ENCODE results near the gene ATP10A.

The ATP10A gene

GRCh38 chr15:25870938-25871337 lies 7.8 kb upstream of the ATP10A start:
- Histone ChIP-seq H3K9me2 (replicated peaks; ENCODE audit: insufficient read depth, low read length) (no peaks in the 10 kb centered on the region), H3K79me2 (ENCODE audit: low read length) (no peaks in the 10 kb centered on the region), H3K27me3 (replicated peaks; ENCODE audit: insufficient read depth, low read length) (no peaks in the 10 kb centered on the region), H3F3A (ENCODE audit: insufficient read depth, low read length) (no peaks in the 10 kb centered on the region), H3K4me3 (ENCODE audit: low read length) (no peak overlapping the region), H3K9ac (ENCODE audit: low read length) (no peak overlapping the region), H3K4me1 (ENCODE audit: low read length) (no peaks in the 10 kb centered on the region), H3K36me3 (replicated peaks; ENCODE audit: insufficient read depth, low read length) (no peaks in the 10 kb centered on the region), H3K9me3 (replicated peaks; ENCODE audit: insufficient read depth, low read length) (no peaks in the 10 kb centered on the region), H3K27ac (ENCODE audit: low read length) (no peak overlapping the region), H3K4me2 (ENCODE audit: low read depth, low read length) (no peak overlapping the region), H4K20me1 (ENCODE audit: insufficient read depth, low read length) (no peaks in the 10 kb centered on the region), H2AFZ (ENCODE audit: low read length) (no peak overlapping the region)
- no peak for DNase-seq
- TF ChIP-seq CTCF (IDR thresholded peaks at IDR 0.05; ENCODE audit: low read length), result no peak
- no peak for TF ChIP-seq EZH2 (optimal IDR thresholded peaks at IDR 0.05; ENCODE audit: low read depth, low read length)
- TF ChIP-seq EZH2phosphoT487 (IDR thresholded peaks at IDR 0.05; ENCODE audit: low read length), result no peak

GRCh38 chr15:25869701-25870100 lies 6.6 kb upstream of the ATP10A start:
- no peak overlapping the region for H3K4me3 ChIP-seq (ENCODE audit: low read length)

GRCh38 chr15:25866874-25867273 lies 3.7 kb upstream of the ATP10A start:
- DNase-seq, result no peak
- H3K4me1 ChIP-seq (ENCODE audit: low read length), result no peaks in the 10 kb centered on the region
- no peaks in the 10 kb centered on the region for H4K20me1 ChIP-seq (ENCODE audit: insufficient read depth, low read length)
- no peak overlapping the region for H3K4me2 ChIP-seq (ENCODE audit: low read depth, low read length)
- H3K9me2 ChIP-seq (replicated peaks; ENCODE audit: insufficient read depth, low read length), result no peaks in the 10 kb centered on the region
- no peak overlapping the region for H3K9ac ChIP-seq (ENCODE audit: low read length)
- TF ChIP-seq EZH2 (optimal IDR thresholded peaks at IDR 0.05; ENCODE audit: low read depth, low read length), result no peak
- no peak for TF ChIP-seq EZH2phosphoT487 (IDR thresholded peaks at IDR 0.05; ENCODE audit: low read length)
- no peak for TF ChIP-seq CTCF (IDR thresholded peaks at IDR 0.05; ENCODE audit: low read length)
- H3K4me3 ChIP-seq (ENCODE audit: low read length), result no peak overlapping the region
- H3K27ac ChIP-seq (ENCODE audit: low read length), result no peak overlapping the region
- no peaks in the 10 kb centered on the region for H3K36me3 ChIP-seq (replicated peaks; ENCODE audit: insufficient read depth, low read length)
- H2AFZ ChIP-seq (ENCODE audit: low read length), result no peak overlapping the region
- H3K79me2 ChIP-seq (ENCODE audit: low read length), result no peaks in the 10 kb centered on the region
- H3K9me3 ChIP-seq (replicated peaks; ENCODE audit: insufficient read depth, low read length), result no peaks in the 10 kb centered on the region
- H3F3A ChIP-seq (ENCODE audit: insufficient read depth, low read length), result no peaks in the 10 kb centered on the region
- no peaks in the 10 kb centered on the region for H3K27me3 ChIP-seq (replicated peaks; ENCODE audit: insufficient read depth, low read length)

More at GRCh38 chr15:25869701-25870100, 6.6 kb upstream of the ATP10A start:
- Histone ChIP-seq H3F3A (ENCODE audit: insufficient read depth, low read length) (no peaks in the 10 kb centered on the region), H3K27ac (ENCODE audit: low read length) (no peak overlapping the region), H3K9me3 (replicated peaks; ENCODE audit: insufficient read depth, low read length) (no peaks in the 10 kb centered on the region), H3K36me3 (replicated peaks; ENCODE audit: insufficient read depth, low read length) (no peaks in the 10 kb centered on the region), H2AFZ (ENCODE audit: low read length) (no peak overlapping the region), H3K27me3 (replicated peaks; ENCODE audit: insufficient read depth, low read length) (no peaks in the 10 kb centered on the region), H3K9me2 (replicated peaks; ENCODE audit: insufficient read depth, low read length) (no peaks in the 10 kb centered on the region), H3K4me2 (ENCODE audit: low read depth, low read length) (no peak overlapping the region), H3K79me2 (ENCODE audit: low read length) (no peaks in the 10 kb centered on the region), H4K20me1 (ENCODE audit: insufficient read depth, low read length) (no peaks in the 10 kb centered on the region), H3K9ac (ENCODE audit: low read length) (no peak overlapping the region), H3K4me1 (ENCODE audit: low read length) (no peaks in the 10 kb centered on the region)
- TF ChIP-seq EZH2 (optimal IDR thresholded peaks at IDR 0.05; ENCODE audit: low read depth, low read length) (no peak), CTCF (IDR thresholded peaks at IDR 0.05; ENCODE audit: low read length) (no peak), EZH2phosphoT487 (IDR thresholded peaks at IDR 0.05; ENCODE audit: low read length) (no peak)
- no peak for DNase-seq

Data from MM.1S (cell line).